Lung (tissue), 12 donors: ENCODE measurements around the gene SMCR8. TPM values are rescaled to one million over a fixed set of nuclear protein-coding genes. Genes with fewer than 3 reads are reported as not detected.
"Not testable (repeated sequence)": the region's sequence is repeated elsewhere in the genome, so short reads cannot be mapped to it uniquely, and the experiment has no call there.

ENCODE experiments used
- ATAC-seq: fragments of 200-7000 bp; cut with Tn5 transposase; one replicate; pipeline ENCODE4 v1.9.1; 2020; ENCODE audit warnings: moderate number of reproducible peaks; ENCODE audit not compliant: insufficient read depth, low FRiP score
- DNase-seq, 3 donors: peaks; one replicate each; pipeline ENCODE4 v3.0.0-alpha.2; 2013 to 2017
- H3K27ac ChIP-seq, 2 donors: one replicate each; pipeline ENCODE4 v1.5.1; 2013; ENCODE audit warnings: mild to moderate bottlenecking in 2 of 2, moderate library complexity in 2 of 2, control low read depth in 1 of 2, inconsistent platforms in 1 of 2, low read depth in 1 of 2, low read length in 1 of 2
- H3K27me3 ChIP-seq, 3 donors: one replicate each; pipeline ENCODE4 v1.5.1; 2013; ENCODE audit warnings: low read length in 2 of 3; ENCODE audit not compliant: control insufficient read depth in 3 of 3, insufficient read depth in 3 of 3
- H3K36me3 ChIP-seq, 4 donors: one replicate each; pipeline ENCODE4 v1.5.1; 2013; ENCODE audit warnings: low read length in 4 of 4, mild to moderate bottlenecking in 1 of 4, moderate library complexity in 1 of 4; ENCODE audit not compliant: control insufficient read depth in 4 of 4, insufficient read depth in 4 of 4
- H3K4me1 ChIP-seq, 5 donors: one replicate each; pipeline ENCODE4 v1.5.1; 2013; ENCODE audit warnings: low read length in 5 of 5, mild to moderate bottlenecking in 2 of 5, moderate library complexity in 1 of 5; ENCODE audit not compliant: control insufficient read depth in 5 of 5, insufficient read depth in 5 of 5
- H3K4me3 ChIP-seq: one replicate; pipeline ENCODE4 v1.5.1; 2013; ENCODE audit warnings: mild to moderate bottlenecking, control low read depth, moderate library complexity
- H3K9ac ChIP-seq, 2 donors: one replicate each; pipeline ENCODE4 v1.5.1; 2013; ENCODE audit warnings: low read length in 2 of 2, control low read depth in 1 of 2; ENCODE audit not compliant: insufficient read depth in 1 of 2
- H3K9me3 ChIP-seq, 4 donors: one replicate each; pipeline ENCODE4 v1.5.1; 2013; ENCODE audit warnings: low read length in 3 of 4, mild to moderate bottlenecking in 1 of 4, moderate library complexity in 1 of 4; ENCODE audit not compliant: control insufficient read depth in 4 of 4, insufficient read depth in 3 of 4
- whole genome bisulfite sequencing, 2 donors: extraction: QIAGEN DNeasy Blood & Tissue Kit; methylation state at CpG; one replicate each; pipeline ENCODE4 v1.1.7; 2013; 5-methylcytosine and 5-hydroxymethylcytosine counted together
- polyA plus RNA-seq, 2 donors: library from polyadenylated mRNA; stranded (reverse); fragments of 200-250 nt; gene quantifications; one replicate each; pipeline ENCODE4 v1.2.1, GENCODE V29; 2013
- total RNA-seq, 2 donors: library from RNA; depleted of rRNA in 1 of 2; stranded (reverse); fragments of >200 nt in 1 of 2; gene quantifications; one replicate each; pipeline ENCODE4 v1.2.1, GENCODE V29; 2014 to 2021
- TF ChIP-seq, protein P1 (sequence below): IDR thresholded peaks from 2 replicates; pipeline ENCODE4 v1.5.1; 2012; ENCODE audit warnings: mild to moderate bottlenecking; ENCODE audit errors: control extremely low read depth, extremely low read depth
- donor health status: control.
- donor health status: control.
- donor health status: Bipolar disorder and iron deficiency.
- donor health status: healthy.
- donor health status: DM: yes; HTN: yes; CAD: no.

SMCR8 gene
- total and polyA plus RNA-seq, 4 donors: 4.2 to 20.9 (median 15.1) TPM

DNA sequence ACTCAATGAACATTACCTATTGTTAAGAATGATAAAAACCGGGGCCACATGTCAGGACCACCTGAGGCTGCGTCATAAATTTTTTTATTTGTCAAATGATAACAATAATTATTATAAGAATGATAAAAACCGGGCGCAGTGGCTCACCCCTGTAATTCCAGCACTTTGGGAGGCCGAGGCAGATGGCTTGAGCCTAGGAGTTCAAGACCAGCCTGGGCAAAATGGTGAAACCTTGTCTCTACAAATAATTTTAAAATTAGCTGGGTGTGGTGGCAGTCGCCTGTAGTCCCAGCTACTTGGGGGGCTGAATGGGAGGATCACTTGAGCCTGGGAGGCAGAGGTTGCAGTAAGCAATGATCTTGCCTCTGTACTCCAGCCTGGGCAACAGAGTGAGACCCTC lies 49.1 kb downstream of the SMCR8 start:
- no peaks in the 10 kb centered on the region for H3K27me3 ChIP-seq
- peaks cover 0 to 8% (median 0%) of the 10 kb centered on the region in 5 donors for H3K4me1 ChIP-seq
- peaks cover 0 to 1% (median under 1%) of the 10 kb centered on the region in 4 donors for H3K36me3 ChIP-seq
- 93% methylated on average over 6 of the region's 6 CpGs for WGBS, 2 donors
- no peak overlapping the region for H3K27ac ChIP-seq
- ATAC-seq: no peak
- no peak overlapping the region for H3K4me3 ChIP-seq
- TF ChIP-seq, protein P1, sequence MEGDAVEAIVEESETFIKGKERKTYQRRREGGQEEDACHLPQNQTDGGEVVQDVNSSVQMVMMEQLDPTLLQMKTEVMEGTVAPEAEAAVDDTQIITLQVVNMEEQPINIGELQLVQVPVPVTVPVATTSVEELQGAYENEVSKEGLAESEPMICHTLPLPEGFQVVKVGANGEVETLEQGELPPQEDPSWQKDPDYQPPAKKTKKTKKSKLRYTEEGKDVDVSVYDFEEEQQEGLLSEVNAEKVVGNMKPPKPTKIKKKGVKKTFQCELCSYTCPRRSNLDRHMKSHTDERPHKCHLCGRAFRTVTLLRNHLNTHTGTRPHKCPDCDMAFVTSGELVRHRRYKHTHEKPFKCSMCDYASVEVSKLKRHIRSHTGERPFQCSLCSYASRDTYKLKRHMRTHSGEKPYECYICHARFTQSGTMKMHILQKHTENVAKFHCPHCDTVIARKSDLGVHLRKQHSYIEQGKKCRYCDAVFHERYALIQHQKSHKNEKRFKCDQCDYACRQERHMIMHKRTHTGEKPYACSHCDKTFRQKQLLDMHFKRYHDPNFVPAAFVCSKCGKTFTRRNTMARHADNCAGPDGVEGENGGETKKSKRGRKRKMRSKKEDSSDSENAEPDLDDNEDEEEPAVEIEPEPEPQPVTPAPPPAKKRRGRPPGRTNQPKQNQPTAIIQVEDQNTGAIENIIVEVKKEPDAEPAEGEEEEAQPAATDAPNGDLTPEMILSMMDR: no peak
- no peak overlapping the region for H3K9ac ChIP-seq
- H3K9me3 ChIP-seq: no peaks in the 10 kb centered on the region
- DNase-seq: no peak

DNA sequence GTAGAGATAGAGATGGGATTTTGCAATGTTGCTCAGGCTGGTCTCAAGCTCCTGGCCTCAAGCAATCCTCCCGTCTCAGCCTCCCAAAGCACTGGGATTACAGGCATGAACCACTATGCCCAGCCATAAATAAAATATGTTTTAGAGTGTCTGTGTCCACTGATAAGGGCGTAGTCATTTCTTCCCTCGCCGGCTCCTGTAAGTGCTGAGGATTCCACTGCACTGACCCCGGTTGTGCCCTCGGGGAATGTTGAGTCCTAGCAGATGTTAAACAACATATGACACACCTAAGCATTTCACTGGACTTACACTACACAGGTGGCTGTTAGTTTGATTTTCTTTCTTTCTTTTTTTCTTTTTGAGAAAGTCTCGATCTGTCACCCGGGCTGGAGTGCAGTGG lies 53.9 kb downstream of the SMCR8 start:
- Histone ChIP-seq H3K27ac (no peak overlapping the region), H3K36me3 (no peaks in the 10 kb centered on the region), H3K4me3 (no peak overlapping the region), H3K9ac (no peak overlapping the region), H3K4me1 (no peaks in the 10 kb centered on the region), H3K9me3 (no peaks in the 10 kb centered on the region), H3K27me3 (no peaks in the 10 kb centered on the region)
- no peak for DNase-seq
- TF ChIP-seq, protein P1: no peak
- 84% methylated on average over 8 of the region's 8 CpGs for WGBS, 2 donors
- ATAC-seq: no peak

DNA sequence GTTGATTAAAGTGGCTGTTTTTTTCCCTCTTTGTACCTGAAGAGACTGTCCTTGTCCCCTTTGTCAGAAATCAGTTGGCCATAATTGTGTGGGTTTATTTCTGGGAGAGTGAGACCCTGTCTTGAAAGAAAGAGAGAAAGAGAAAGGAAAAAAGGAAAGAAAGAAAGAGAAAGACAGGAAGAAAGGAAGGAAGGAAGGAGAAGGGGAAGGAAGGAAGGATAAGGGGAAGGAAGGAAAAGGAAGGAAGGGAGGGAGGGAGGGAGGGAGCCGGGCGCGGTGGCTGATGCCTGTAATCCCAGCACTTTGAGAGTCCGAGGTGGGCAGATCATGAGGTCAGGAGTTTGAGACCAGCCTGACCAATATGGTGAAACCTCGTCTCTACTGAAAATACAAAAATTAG lies 55.7 kb downstream of the SMCR8 start:
- WGBS, 2 donors: 51 to 59% methylated on average over 5 of the region's 5 CpGs

DNA sequence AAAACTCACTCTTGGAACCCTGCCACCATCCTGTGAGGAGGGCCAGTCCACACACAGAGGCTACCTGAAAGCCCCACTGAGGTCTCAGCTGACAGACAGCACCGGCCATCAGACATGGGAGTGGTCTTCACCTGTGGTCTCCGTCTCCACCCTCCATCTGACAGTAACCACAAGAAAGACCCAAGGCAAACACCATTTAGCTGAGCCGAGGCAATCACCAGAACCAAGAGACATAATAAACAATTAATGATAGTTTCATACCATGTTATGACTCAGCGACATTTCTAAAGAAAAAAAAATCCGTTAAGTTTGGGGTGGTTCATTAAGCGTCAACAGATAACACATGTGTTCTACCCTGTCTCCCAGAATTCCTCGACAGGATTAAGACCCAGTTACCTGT lies 56.4 kb downstream of the SMCR8 start:
- TF ChIP-seq, protein P1: no peak
- Histone ChIP-seq H3K27me3 (no peaks in the 10 kb centered on the region), H3K4me1 (no peaks in the 10 kb centered on the region), H3K9ac (no peak overlapping the region), H3K36me3 (no peaks in the 10 kb centered on the region), H3K9me3 (no peaks in the 10 kb centered on the region), H3K4me3 (no peak overlapping the region), H3K27ac (no peak overlapping the region)
- ATAC-seq (no peak), DNase-seq (no peak)
- WGBS, 2 donors: 74 to 87% methylated on average over 7 of the region's 7 CpGs

More for the DNA sequence above, 55.7 kb downstream of the SMCR8 start:
- H3K9me3 ChIP-seq: no peaks in the 10 kb centered on the region
- H3K4me1 ChIP-seq: no peaks in the 10 kb centered on the region
- ATAC-seq (no peak), DNase-seq (no peak)
- TF ChIP-seq, protein P1: no peak
- no peak overlapping the region for H3K4me3 ChIP-seq
- no peak overlapping the region for H3K9ac ChIP-seq
- H3K36me3 ChIP-seq: no peaks in the 10 kb centered on the region
- H3K27ac ChIP-seq: no peak overlapping the region
- no peaks in the 10 kb centered on the region for H3K27me3 ChIP-seq

DNA sequence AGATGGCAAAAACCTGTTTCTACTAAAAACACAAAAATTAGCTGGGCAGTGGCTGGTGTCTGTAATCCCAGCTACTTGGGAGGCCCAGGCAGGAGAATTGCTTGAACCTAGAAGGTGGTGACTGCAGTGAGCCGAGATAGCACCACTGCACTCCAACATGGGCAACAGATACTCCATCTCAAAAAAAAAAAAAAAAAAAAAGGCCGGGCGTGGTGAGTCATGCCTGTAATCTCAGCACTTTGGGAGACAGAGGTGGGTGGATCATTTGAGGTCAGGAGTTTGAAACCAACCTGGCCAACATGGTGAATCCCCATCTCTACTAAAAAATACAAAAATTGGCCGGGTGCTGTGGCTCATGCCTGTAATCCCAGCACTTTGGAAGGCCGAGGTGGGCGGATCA lies 58.1 kb downstream of the SMCR8 start:
- not testable (repeated sequence) for H3K27me3 ChIP-seq, H3K9me3 ChIP-seq, ATAC-seq, H3K9ac ChIP-seq, DNase-seq, H3K4me1 ChIP-seq, H3K4me3 ChIP-seq, H3K36me3 ChIP-seq, H3K27ac ChIP-seq
- WGBS, 2 donors: 81 to 97% methylated on average over 6 of the region's 6 CpGs
